Measurements from ENCODE around the gene FHIP1B. TPM values are rescaled to one million over a fixed set of nuclear protein-coding genes. Genes with fewer than 3 reads are reported as not detected.
"Not testable (repeated sequence)": the region's sequence is repeated elsewhere in the genome, so short reads cannot be mapped to it uniquely, and the experiment has no call there.

FHIP1B gene
- 19.3 TPM in 2 replicates for total RNA-seq

DNA sequence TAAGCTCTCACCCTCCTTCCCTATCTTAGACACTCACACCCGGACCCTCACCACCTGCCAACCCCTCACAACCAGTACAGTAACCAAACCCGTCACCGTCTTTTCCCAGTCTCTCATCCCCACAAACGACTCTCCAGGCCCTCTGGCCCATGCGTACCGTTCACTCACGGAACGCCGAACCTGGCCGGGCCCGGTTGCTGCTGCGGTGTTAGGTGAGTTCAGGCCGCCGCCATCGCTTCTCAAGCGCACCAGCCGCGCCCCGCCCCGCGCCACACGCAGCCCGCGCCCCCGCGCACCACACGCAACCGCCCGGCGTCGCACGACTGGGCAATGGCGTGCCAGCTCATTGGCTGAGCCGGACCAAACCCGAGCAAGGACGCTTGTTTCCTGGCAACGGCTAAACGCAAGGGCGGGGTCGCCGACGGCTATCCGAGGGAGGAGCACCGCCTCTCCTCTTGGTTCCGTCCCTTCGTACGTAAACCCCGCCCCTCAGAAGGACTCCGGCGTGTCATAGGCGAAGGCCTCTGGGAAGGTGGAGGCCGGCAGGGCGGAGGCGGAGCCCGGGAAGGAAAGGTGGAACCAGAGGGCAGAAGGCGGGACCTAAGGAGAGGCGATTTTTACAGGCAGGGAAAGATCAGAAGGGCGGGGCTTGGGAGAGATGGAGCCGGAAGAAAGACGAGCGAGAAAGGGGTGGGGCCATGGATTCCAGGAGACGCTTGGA is at the start of gene FHIP1B:
TSS of gene FHIP1B (minus strand) at position 250 of the 721 bp plus-strand sequence. CDS start 10,120 bp downstream, outside the sequence.
- intact Hi-C loops (cut with micrococcal nuclease), result loop anchor here (1.0 to 10.0 kb wide), 13 partner anchors 24 to 1840 kb away; partner anchors contain the start of genes ARFIP2, CCKBR, EIF3F and MRPL17
- peaks cover 3% of the 10 kb centered on the region for H3K27me3 Mint-ChIP-seq (ENCODE audit: insufficient read depth)

DNA sequence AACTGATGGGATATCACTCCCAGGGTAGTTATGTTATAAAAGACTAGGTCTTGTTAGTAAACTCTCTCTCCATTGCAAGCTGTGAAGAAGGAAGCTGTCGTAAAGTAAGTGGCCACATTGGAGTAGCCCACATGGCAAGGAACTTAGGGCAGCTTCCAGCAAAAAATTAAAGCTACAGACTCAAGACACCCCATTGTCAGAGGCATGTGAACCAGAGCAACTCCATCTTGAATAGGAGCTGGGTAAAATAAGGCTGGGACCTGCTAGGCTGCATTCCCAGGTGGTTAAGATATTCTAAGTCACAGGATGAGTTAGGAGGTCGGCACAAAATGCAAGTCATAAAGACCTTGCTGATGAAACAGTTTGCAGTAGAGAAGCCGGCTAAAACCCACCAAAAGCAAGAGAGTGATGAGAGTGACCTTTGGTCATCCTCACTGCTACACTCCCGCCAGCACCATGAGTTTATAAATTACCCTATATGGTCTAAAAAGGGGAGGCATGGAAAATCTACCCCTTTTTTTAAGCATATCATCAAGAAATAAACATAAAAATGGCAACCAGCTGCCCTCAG is 49.1 kb upstream of the FHIP1B start:
- H3K9me3 Mint-ChIP-seq, result no peaks in the 10 kb centered on the region
- H3K27me3 Mint-ChIP-seq (ENCODE audit: insufficient read depth), result peaks cover 47% of the 10 kb centered on the region
- no peaks in the 10 kb centered on the region for H3K4me1 Mint-ChIP-seq (ENCODE audit: low read depth)
- DNase-seq (ENCODE audit: low spot score), result no peak
- no peaks in the 10 kb centered on the region for H3K36me3 Mint-ChIP-seq (ENCODE audit: low read depth)
- H3K27ac Mint-ChIP-seq, result no peak overlapping the region
- no peak overlapping the region for H3K4me3 Mint-ChIP-seq
- intact Hi-C loops (cut with micrococcal nuclease), result no loop called here

More for the DNA sequence above, at the start of gene FHIP1B:
- peaks cover 38% of the 10 kb centered on the region for H3K4me1 Mint-ChIP-seq (ENCODE audit: low read depth)
- H3K4me3 Mint-ChIP-seq, result peak within 1 kb of the TSS; percentile 99
- peak within 1 kb of the TSS; percentile 96 for H3K27ac Mint-ChIP-seq
- H3K9me3 Mint-ChIP-seq, result no peaks in the 10 kb centered on the region
- H3K36me3 Mint-ChIP-seq (ENCODE audit: low read depth), result peaks cover 7% of the 10 kb centered on the region
- peak; percentile 100 for DNase-seq (ENCODE audit: low spot score)

DNA sequence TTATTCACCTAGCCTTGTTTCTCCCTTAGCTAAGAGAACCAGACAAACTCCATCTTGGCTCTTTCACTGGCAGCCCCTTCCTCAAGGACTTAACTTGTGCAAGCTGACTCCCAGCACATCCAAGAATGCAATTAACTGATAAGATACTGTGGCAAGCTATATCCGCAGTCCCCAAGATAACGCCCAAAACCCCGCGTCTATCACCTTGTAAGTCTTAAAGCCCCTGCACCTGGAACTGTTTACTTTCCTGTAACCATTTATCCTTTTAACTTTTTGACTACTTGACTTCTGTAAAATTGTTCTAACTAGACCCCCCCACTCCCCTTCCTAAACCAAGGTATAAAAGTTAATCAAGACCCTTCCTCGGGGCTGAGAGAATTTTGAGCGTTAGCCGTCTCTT is 46.4 kb upstream of the FHIP1B start:
- H3K27ac Mint-ChIP-seq; H3K36me3 Mint-ChIP-seq (ENCODE audit: low read depth); DNase-seq (ENCODE audit: low spot score); H3K9me3 Mint-ChIP-seq; H3K4me3 Mint-ChIP-seq; H3K4me1 Mint-ChIP-seq (ENCODE audit: low read depth); intact Hi-C loops (cut with micrococcal nuclease): not testable (repeated sequence)
- H3K27me3 Mint-ChIP-seq (ENCODE audit: insufficient read depth), result peaks cover 54% of the 10 kb centered on the region

DNA sequence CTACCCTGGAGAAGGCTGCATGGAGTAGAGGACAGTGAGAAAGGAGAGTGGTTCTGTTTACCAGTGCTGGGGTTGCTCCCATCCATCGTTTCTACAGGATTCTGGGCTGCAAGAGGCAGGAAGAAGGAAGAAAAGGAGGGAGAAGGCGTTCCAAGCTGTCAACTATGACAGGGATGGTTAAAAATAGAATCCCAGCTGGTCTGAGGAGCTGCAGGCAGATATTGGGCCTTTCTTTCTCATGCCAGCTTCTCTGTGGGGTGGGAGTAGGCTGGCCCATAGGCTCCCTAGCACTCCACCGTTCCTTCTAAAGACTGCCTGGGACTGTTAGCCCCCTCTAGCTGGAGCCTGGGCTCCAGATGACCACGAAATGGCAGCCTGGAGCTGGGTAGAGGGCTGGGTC is 38.8 kb upstream of the FHIP1B start:
- Mint-ChIP-seq H3K9me3 (no peaks in the 10 kb centered on the region), H3K4me3 (no peak overlapping the region), H3K36me3 (ENCODE audit: low read depth) (no peaks in the 10 kb centered on the region), H3K4me1 (ENCODE audit: low read depth) (no peaks in the 10 kb centered on the region), H3K27ac (no peak overlapping the region), H3K27me3 (ENCODE audit: insufficient read depth) (peaks cover 43% of the 10 kb centered on the region)
- intact Hi-C loops (cut with micrococcal nuclease), result no loop called here
- no peak for DNase-seq (ENCODE audit: low spot score)

DNA sequence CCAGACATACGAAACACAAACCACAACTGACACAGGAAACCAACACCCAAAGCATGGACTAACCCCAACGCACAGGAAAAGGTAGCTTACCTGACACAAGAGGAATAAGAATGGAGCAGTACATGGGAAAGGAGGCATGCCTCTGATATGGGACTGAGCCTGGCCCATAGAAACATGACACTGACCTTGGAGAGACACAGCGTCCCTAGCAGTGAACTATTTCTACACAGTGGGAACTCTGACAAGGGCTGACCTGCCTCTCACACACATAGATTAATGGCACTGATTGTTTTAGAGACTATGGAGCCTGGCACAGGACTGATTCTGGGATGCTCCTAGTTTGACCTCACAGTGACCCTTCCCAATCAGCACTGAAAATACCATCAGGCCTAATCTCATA is 37.2 kb upstream of the FHIP1B start:
- H3K9me3 Mint-ChIP-seq, result no peaks in the 10 kb centered on the region
- intact Hi-C loops (cut with micrococcal nuclease), result no loop called here
- no peaks in the 10 kb centered on the region for H3K36me3 Mint-ChIP-seq (ENCODE audit: low read depth)
- no peak overlapping the region for H3K27ac Mint-ChIP-seq
- H3K4me3 Mint-ChIP-seq, result no peak overlapping the region
- no peaks in the 10 kb centered on the region for H3K4me1 Mint-ChIP-seq (ENCODE audit: low read depth)
- DNase-seq (ENCODE audit: low spot score), result no peak
- H3K27me3 Mint-ChIP-seq (ENCODE audit: insufficient read depth), result peaks cover 31% of the 10 kb centered on the region

DNA sequence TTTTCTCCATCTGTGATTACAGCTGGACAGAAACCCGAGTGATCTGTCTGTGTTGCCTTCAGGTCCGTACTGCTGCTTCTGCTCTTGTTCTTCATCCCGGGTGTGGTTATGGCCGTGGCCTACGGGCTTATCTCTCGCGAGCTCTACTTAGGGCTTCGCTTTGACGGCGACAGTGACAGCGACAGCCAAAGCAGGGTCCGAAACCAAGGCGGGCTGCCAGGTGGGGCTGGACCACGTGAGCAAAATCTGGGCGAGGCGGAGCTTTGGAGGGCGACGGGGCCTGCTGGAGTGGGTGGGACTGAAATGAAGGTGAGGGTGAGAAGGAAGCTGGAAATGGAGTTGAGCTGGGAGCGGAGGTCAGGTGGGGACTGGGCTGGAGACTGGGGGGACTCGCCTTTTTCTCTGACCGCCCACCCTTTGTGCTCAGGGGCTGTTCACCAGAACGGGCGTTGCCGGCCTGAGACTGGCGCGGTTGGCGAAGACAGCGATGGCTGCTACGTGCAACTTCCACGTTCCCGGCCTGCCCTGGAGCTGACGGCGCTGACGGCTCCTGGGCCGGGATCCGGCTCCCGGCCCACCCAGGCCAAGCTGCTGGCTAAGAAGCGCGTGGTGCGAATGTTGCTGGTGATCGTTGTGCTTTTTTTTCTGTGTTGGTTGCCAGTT is 36.3 kb upstream of the FHIP1B start:
- H3K27ac Mint-ChIP-seq, result no peak overlapping the region
- no peaks in the 10 kb centered on the region for H3K9me3 Mint-ChIP-seq
- DNase-seq (ENCODE audit: low spot score), result no peak
- no peaks in the 10 kb centered on the region for H3K36me3 Mint-ChIP-seq (ENCODE audit: low read depth)
- peaks cover 22% of the 10 kb centered on the region for H3K27me3 Mint-ChIP-seq (ENCODE audit: insufficient read depth)
- intact Hi-C loops (cut with micrococcal nuclease), result no loop called here
- no peaks in the 10 kb centered on the region for H3K4me1 Mint-ChIP-seq (ENCODE audit: low read depth)
- no peak overlapping the region for H3K4me3 Mint-ChIP-seq

DNA sequence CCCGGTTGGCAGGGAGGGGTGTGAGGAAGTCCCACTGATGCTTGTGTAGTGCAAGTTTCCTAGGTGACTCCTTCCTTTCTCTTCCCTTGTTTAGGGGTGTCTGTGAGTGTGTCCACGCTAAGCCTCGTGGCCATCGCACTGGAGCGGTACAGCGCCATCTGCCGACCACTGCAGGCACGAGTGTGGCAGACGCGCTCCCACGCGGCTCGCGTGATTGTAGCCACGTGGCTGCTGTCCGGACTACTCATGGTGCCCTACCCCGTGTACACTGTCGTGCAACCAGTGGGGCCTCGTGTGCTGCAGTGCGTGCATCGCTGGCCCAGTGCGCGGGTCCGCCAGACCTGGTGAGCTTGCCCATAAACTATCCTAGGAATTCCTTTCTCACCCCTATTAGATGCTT is 35.6 kb upstream of the FHIP1B start:
- no peak for DNase-seq (ENCODE audit: low spot score)
- intact Hi-C loops (cut with micrococcal nuclease), result no loop called here
- Mint-ChIP-seq H3K27me3 (ENCODE audit: insufficient read depth) (peaks cover 16% of the 10 kb centered on the region), H3K27ac (no peak overlapping the region), H3K36me3 (ENCODE audit: low read depth) (no peaks in the 10 kb centered on the region), H3K9me3 (no peaks in the 10 kb centered on the region), H3K4me1 (ENCODE audit: low read depth) (no peaks in the 10 kb centered on the region), H3K4me3 (no peak overlapping the region)

DNA sequence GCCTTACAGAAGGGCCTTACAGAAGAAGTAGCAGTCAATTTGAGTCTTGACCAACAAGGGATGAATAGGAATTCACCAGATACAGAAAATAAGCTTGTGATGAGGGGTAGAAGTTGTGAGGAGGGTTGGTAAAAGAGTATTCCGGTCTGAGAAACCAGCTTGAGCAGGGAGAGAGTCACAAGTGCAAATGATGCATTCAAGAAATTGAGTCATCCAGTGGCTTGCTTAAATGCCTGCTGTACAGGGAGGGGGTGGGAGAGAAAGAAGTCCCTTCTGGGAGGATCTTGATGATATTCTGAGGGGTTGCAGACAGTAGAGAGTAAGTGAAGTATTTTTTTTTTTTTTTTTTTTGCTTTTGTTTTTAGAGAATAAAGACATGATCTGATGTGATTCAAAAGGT is 34.4 kb upstream of the FHIP1B start:
- Mint-ChIP-seq H3K4me3 (no peak overlapping the region), H3K9me3 (no peaks in the 10 kb centered on the region), H3K4me1 (ENCODE audit: low read depth) (no peaks in the 10 kb centered on the region), H3K27ac (no peak overlapping the region), H3K27me3 (ENCODE audit: insufficient read depth) (peaks cover 15% of the 10 kb centered on the region), H3K36me3 (ENCODE audit: low read depth) (no peaks in the 10 kb centered on the region)
- intact Hi-C loops (cut with micrococcal nuclease), result no loop called here
- DNase-seq (ENCODE audit: low spot score), result no peak

DNA sequence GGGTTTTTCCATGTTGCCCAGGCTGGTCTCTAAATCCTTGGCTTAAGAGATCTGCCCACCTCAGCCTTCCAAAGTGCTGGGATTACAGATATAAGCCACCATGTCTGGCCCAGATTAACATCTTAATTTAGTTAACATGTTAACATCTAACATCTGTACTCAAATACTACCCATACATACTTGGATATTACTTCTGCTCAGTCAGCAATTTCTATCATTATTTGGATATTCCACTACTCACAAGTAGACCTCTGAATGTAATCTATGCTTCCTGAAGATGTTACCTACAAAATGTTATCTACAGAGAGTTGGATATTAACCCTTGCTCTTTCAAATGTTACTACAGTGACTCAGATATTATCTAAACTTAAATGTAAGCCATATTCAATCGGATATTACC is 29.2 kb upstream of the FHIP1B start:
- Mint-ChIP-seq H3K27me3 (ENCODE audit: insufficient read depth) (peaks cover 16% of the 10 kb centered on the region), H3K27ac (no peak overlapping the region), H3K9me3 (no peaks in the 10 kb centered on the region), H3K4me3 (no peak overlapping the region), H3K4me1 (ENCODE audit: low read depth) (no peaks in the 10 kb centered on the region), H3K36me3 (ENCODE audit: low read depth) (no peaks in the 10 kb centered on the region)
- DNase-seq (ENCODE audit: low spot score), result no peak
- intact Hi-C loops (cut with micrococcal nuclease), result no loop called here

DNA sequence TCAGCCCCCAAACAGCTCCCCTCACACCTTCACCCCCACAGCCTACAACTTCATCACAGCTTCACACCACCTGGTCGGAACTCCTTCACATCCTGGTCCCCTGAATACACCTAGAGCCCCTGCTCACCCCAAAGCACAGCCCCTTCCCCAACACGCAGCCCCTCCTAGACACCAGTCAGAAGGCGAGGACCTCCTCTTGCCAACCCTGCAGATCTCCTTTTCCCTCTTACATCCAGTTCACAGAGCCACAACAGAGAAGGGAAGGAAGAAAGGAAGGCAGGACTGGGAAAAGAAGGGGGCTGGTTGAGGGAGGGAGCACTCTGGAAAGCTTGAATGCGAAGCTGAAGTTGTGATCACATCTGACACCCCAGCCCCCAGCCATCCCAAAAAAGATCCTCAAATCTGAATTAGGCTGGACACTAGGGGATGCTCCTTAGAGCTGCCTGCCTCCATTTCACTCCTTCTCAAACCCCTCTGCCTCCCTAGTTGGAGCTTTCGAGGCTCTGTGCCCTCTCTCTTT is 25.8 kb upstream of the FHIP1B start:
- no peak overlapping the region for H3K4me3 Mint-ChIP-seq
- no peaks in the 10 kb centered on the region for H3K36me3 Mint-ChIP-seq (ENCODE audit: low read depth)
- no peak overlapping the region for H3K27ac Mint-ChIP-seq
- no peak for DNase-seq (ENCODE audit: low spot score)
- H3K27me3 Mint-ChIP-seq (ENCODE audit: insufficient read depth), result peaks cover 19% of the 10 kb centered on the region
- H3K4me1 Mint-ChIP-seq (ENCODE audit: low read depth), result no peaks in the 10 kb centered on the region
- intact Hi-C loops (cut with micrococcal nuclease), result no loop called here
- H3K9me3 Mint-ChIP-seq, result no peaks in the 10 kb centered on the region

DNA sequence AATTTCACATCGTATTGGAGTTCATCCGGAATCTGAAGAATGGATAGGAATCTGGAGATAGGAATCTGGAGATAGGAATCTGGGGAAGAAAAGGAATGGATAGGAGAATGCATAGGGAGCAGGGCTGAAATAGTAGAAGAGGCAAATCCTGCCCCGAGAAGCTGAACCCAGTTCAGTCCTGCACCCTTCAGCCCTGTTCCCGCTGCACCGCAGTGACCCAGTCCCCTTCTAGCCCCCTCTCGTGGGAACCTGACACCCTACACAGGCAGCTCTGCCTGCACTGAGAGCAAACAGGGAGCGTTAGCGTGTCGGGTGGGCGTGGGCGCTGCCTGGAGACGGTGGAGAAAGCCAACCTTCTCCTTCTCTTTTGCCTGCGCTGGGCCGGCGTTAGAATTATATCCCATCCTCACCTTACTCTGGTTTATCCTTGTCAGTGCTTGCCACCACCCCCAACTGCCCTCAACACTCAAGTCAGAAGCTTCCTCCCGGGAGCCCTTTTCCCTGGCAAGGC is 24.2 kb upstream of the FHIP1B start:
- Mint-ChIP-seq H3K27ac (no peak overlapping the region), H3K36me3 (ENCODE audit: low read depth) (no peaks in the 10 kb centered on the region), H3K4me1 (ENCODE audit: low read depth) (no peaks in the 10 kb centered on the region), H3K4me3 (no peak overlapping the region), H3K9me3 (no peaks in the 10 kb centered on the region), H3K27me3 (ENCODE audit: insufficient read depth) (peaks cover 12% of the 10 kb centered on the region)
- DNase-seq (ENCODE audit: low spot score), result no peak
- intact Hi-C loops (cut with micrococcal nuclease), result loop anchor here (2.0 kb wide), 2 partner anchors 24 to 56 kb away; partner anchors contain the start of gene FHIP1B

DNA sequence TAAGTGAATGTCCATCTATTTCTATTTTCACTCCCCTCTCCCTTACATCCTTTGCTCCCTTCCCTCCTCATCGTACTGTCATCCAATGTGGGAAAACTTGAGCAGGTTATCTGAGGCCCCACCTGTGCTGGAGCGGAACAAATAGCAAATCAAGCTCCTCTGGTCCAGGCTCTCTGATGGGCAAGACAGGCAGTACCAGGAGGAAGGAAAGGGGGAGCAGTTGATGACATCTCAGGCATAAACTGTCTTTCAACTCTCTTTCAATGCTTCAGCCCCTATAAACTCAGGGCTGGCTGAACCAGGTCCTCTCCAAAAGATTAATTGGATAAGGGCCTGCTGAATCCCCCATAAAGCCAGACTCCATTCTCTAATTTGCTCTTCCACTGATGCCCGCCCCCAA is 23.7 kb upstream of the FHIP1B start:
- Mint-ChIP-seq H3K36me3 (ENCODE audit: low read depth) (no peaks in the 10 kb centered on the region), H3K27me3 (ENCODE audit: insufficient read depth) (peaks cover 12% of the 10 kb centered on the region), H3K4me3 (no peak overlapping the region), H3K4me1 (ENCODE audit: low read depth) (no peaks in the 10 kb centered on the region), H3K9me3 (no peaks in the 10 kb centered on the region), H3K27ac (no peak overlapping the region)
- DNase-seq (ENCODE audit: low spot score), result no peak
- intact Hi-C loops (cut with micrococcal nuclease), result loop anchor here (2.0 kb wide), 2 partner anchors 23 to 57 kb away; partner anchors contain the start of gene FHIP1B

DNA sequence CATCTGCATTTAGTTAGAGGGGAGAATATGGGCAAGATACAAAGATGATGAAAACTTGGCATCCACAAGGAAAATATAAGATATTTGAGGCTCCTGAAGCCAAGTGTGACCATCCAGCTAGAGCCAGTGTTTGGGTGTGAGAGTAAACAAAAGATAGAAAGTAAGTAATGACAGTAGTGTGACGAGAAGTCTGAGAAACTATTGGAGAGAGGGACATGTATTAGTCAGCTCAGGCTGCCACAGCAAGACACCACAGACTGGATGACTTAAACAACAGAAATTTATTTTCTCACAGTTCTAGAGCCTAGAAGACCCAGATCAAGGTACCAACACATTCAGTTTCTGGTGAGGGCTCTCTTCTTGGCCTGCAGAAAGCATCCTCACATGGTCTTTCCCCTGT is 18.8 kb upstream of the FHIP1B start:
- intact Hi-C loops (cut with micrococcal nuclease), result no loop called here
- Mint-ChIP-seq H3K4me1 (ENCODE audit: low read depth) (no peaks in the 10 kb centered on the region), H3K4me3 (no peak overlapping the region), H3K36me3 (ENCODE audit: low read depth) (no peaks in the 10 kb centered on the region), H3K27me3 (ENCODE audit: insufficient read depth) (peaks cover 6% of the 10 kb centered on the region), H3K9me3 (no peaks in the 10 kb centered on the region), H3K27ac (no peak overlapping the region)
- no peak for DNase-seq (ENCODE audit: low spot score)

Measured in activated T-helper 1 cell treated with anti-CD3 and anti-CD28 coated beads, Interleukin-12 subunit alpha, Interleukin-12 subunit beta, Interleukin-2, Interleukin-4 antibody, amounts not matched to agents 30 ng/mL and 10 ng/mL and 1 ng/mL, durations not matched to agents 14 hours and 24 hours and 36 hours (primary cell).